Loucy (cell line): Measurements from ENCODE around the gene PI3.

ENCODE experiments used
- EZH2phosphoT487 ChIP-seq: fragments of 200-600 bp; IDR thresholded peaks from 2 replicates; pipeline ENCODE4 v1.6.1; 2018; ENCODE audit warnings: antibody characterized with exemption, mild to moderate bottlenecking, moderate library complexity, borderline replicate concordance
- TF ChIP-seq, protein P1 (sequence below): fragments of 200-600 bp; sonication (generic); conservative IDR thresholded peaks from 2 replicates; pipeline ENCODE4 v1.5.1; 2014; ENCODE audit warnings: mild to moderate bottlenecking, antibody characterized with exemption, low read length

DNA sequence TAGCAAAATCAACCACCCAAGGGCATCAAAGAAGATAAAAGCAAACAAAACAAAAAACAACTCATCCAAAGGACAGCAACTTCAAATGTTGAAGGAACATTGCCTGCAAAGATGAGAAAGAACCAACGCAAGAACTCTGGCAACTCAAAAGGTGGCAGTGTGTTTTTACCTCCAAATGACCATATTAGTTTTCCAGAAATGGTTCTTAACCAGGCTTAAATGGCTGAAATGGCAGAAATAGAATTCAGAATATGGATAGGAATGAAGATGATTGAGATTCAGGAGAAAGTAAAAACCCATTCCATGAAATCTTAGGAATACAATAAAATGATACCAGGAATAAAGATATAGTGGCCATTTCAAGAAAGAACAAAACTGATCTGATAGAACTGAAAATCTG, 9.8 kb upstream of the PI3 start:
- TF ChIP-seq, protein P1, sequence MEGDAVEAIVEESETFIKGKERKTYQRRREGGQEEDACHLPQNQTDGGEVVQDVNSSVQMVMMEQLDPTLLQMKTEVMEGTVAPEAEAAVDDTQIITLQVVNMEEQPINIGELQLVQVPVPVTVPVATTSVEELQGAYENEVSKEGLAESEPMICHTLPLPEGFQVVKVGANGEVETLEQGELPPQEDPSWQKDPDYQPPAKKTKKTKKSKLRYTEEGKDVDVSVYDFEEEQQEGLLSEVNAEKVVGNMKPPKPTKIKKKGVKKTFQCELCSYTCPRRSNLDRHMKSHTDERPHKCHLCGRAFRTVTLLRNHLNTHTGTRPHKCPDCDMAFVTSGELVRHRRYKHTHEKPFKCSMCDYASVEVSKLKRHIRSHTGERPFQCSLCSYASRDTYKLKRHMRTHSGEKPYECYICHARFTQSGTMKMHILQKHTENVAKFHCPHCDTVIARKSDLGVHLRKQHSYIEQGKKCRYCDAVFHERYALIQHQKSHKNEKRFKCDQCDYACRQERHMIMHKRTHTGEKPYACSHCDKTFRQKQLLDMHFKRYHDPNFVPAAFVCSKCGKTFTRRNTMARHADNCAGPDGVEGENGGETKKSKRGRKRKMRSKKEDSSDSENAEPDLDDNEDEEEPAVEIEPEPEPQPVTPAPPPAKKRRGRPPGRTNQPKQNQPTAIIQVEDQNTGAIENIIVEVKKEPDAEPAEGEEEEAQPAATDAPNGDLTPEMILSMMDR: no peak
- TF ChIP-seq EZH2phosphoT487: no peak
